Keratinocyte (primary cell): Measurements from ENCODE around the gene DCLK1. TPM values are rescaled to one million over a fixed set of nuclear protein-coding genes. Genes with fewer than 3 reads are reported as not detected.

ENCODE experiments used
- DNase-seq: peaks from one replicate; pipeline ENCODE4 v3.0.0-alpha.2; 2011; ENCODE audit warnings: low read depth, missing footprints, low spot score
- FAIRE-seq: peaks from 2 replicates; lab custom pipeline; 2011; peaks lifted over from hg19 to GRCh38; lab: Jason Lieb, UNC
- H2AFZ ChIP-seq: 2 replicates; pipeline ENCODE4 v1.6.0; 2012; ENCODE audit warnings: low read length, control low read depth, inconsistent platforms; ENCODE audit not compliant: control insufficient read depth
- H3K27ac ChIP-seq: 2 replicates; pipeline ENCODE4 v1.5.1; 2011; ENCODE audit warnings: low read length; ENCODE audit not compliant: control insufficient read depth, insufficient read depth
- H3K27me3 ChIP-seq: 3 replicates; pipeline ENCODE4 v1.6.0; 2011; ENCODE audit warnings: low read length; ENCODE audit not compliant: control insufficient read depth, insufficient read depth; ENCODE audit errors: extremely low read depth
- H3K36me3 ChIP-seq, 2 experiments: 2 replicates in 1 of 2; 3 replicates in 1 of 2; pipeline ENCODE4 v1.5.1; 2011; ENCODE audit warnings: low read length in 2 of 2, mild to moderate bottlenecking in 1 of 2; ENCODE audit not compliant: control insufficient read depth in 2 of 2, insufficient read depth in 2 of 2; ENCODE audit errors: extremely low read depth in 1 of 2
- H3K4me1 ChIP-seq: 3 replicates; pipeline ENCODE4 v1.5.1; 2011; ENCODE audit warnings: low read length; ENCODE audit not compliant: control insufficient read depth, insufficient read depth; ENCODE audit errors: extremely low read depth
- H3K4me2 ChIP-seq: 3 replicates; pipeline ENCODE4 v1.6.0; 2011; ENCODE audit warnings: low read depth, low read length; ENCODE audit not compliant: control insufficient read depth, insufficient read depth; ENCODE audit errors: extremely low read depth
- H3K4me3 ChIP-seq, 3 experiments: fragments of 200-600 bp in 1 of 3; sonication (generic) in 1 of 3; 2 replicates in 2 of 3; 3 replicates in 1 of 3; pipeline ENCODE4 v1.5.1; 2011 to 2016; ENCODE audit warnings: low read length in 3 of 3, mild to moderate bottlenecking in 3 of 3, control low read depth in 2 of 3, inconsistent platforms in 1 of 3, low read depth in 1 of 3, mixed read lengths in 1 of 3, mixed run types in 1 of 3, moderate library complexity in 1 of 3; ENCODE audit not compliant: control insufficient read depth in 2 of 3, insufficient read depth in 2 of 3; ENCODE audit errors: extremely low read depth in 1 of 3
- H3K79me2 ChIP-seq: 2 replicates; pipeline ENCODE4 v1.6.0; 2012; ENCODE audit warnings: low read length; ENCODE audit not compliant: control insufficient read depth, insufficient read depth
- H3K9ac ChIP-seq: 3 replicates; pipeline ENCODE4 v1.6.0; 2011; ENCODE audit warnings: low read length; ENCODE audit not compliant: control insufficient read depth, insufficient read depth; ENCODE audit errors: extremely low read depth
- H3K9me1 ChIP-seq: 3 replicates; pipeline ENCODE4 v1.6.0; 2011; ENCODE audit warnings: low read length; ENCODE audit not compliant: control insufficient read depth, insufficient read depth; ENCODE audit errors: extremely low read depth
- H3K9me3 ChIP-seq: 2 replicates; pipeline ENCODE4 v1.5.1; 2012; ENCODE audit warnings: low read depth, low read length; ENCODE audit not compliant: control insufficient read depth
- H4K20me1 ChIP-seq: 3 replicates; pipeline ENCODE4 v1.6.0; 2011; ENCODE audit warnings: low read length; ENCODE audit not compliant: control insufficient read depth, insufficient read depth; ENCODE audit errors: extremely low read depth
- EZH2 ChIP-seq: IDR thresholded peaks from one replicate; pipeline ENCODE4 v1.6.1; 2012; ENCODE audit warnings: inconsistent platforms, mild to moderate bottlenecking, low read length, moderate library complexity
- dilution Hi-C: fragments of 300-500 bp; cut with MboI; formaldehyde crosslinking; loops from one replicate; pipeline ENCODE4 v1.7.0; 2020; ENCODE audit warnings: low sequenced_read_pairs; ENCODE audit not compliant: extremely low pct_ligation_motif_present
- polyA plus RNA-seq, 5 experiments: library from polyadenylated mRNA; depleted of rRNA in 3 of 5; stranded (reverse) in 3 of 5; stranded (forward) in 1 of 5; unstranded in 1 of 5; fragments of >200 nt; gene quantifications; 1 replicate in 1 of 5; 2 replicates in 3 of 5; 3 replicates in 1 of 5; pipeline versions ENCODE4 v1.2.1 to v1.2.3, GENCODE V29; 2011 to 2012; ENCODE audit warnings: missing spikeins in 2 of 5, low read depth in 1 of 5, low replicate concordance in 1 of 5
- TF ChIP-seq, protein P1 (sequence below), 3 experiments: IDR thresholded peaks in 1 of 3; conservative IDR thresholded peaks in 1 of 3; optimal IDR thresholded peaks in 1 of 3; 2 replicates in 2 of 3; 3 replicates in 1 of 3; pipeline versions ENCODE3 to v1.5.1; 2011; ENCODE audit warnings: low read length in 3 of 3, mild to moderate bottlenecking in 3 of 3, moderate library complexity in 2 of 3, control low read depth in 1 of 3, inconsistent platforms in 1 of 3; ENCODE audit not compliant: insufficient read depth in 2 of 3; ENCODE audit errors: extremely low read depth in 1 of 3

Gene DCLK1
- polyA plus RNA-seq, 1 donor (not counting 4 experiments of a cell fraction or from before 2014, with no cell fraction given): 0.04 TPM

- no peak for TF ChIP-seq EZH2
- TF ChIP-seq, protein P1, sequence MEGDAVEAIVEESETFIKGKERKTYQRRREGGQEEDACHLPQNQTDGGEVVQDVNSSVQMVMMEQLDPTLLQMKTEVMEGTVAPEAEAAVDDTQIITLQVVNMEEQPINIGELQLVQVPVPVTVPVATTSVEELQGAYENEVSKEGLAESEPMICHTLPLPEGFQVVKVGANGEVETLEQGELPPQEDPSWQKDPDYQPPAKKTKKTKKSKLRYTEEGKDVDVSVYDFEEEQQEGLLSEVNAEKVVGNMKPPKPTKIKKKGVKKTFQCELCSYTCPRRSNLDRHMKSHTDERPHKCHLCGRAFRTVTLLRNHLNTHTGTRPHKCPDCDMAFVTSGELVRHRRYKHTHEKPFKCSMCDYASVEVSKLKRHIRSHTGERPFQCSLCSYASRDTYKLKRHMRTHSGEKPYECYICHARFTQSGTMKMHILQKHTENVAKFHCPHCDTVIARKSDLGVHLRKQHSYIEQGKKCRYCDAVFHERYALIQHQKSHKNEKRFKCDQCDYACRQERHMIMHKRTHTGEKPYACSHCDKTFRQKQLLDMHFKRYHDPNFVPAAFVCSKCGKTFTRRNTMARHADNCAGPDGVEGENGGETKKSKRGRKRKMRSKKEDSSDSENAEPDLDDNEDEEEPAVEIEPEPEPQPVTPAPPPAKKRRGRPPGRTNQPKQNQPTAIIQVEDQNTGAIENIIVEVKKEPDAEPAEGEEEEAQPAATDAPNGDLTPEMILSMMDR (optimal IDR thresholded peaks at IDR 0.05 in 1 of 3, IDR thresholded peaks at IDR 0.05 in 1 of 3, conservative IDR thresholded peaks at IDR 0.05 in 1 of 3; ENCODE audit: extremely low read depth in 1 of 3, insufficient read depth in 2 of 3, low read length in 3 of 3): no peak
- no peaks in the 10 kb centered on the region for H3K4me1 ChIP-seq
- H2AFZ ChIP-seq: no peak overlapping the region
- no peak overlapping the region for H3K27ac ChIP-seq
- no peaks in the 10 kb centered on the region for H3K27me3 ChIP-seq
- peaks cover 3% of the 10 kb centered on the region for H3K9me3 ChIP-seq
- no peaks in the 10 kb centered on the region for H3K36me3 ChIP-seq
- no peaks in the 10 kb centered on the region for H4K20me1 ChIP-seq
- H3K4me2 ChIP-seq: no peak overlapping the region
- DNase-seq (no peak), FAIRE-seq (no peak)
- H3K4me3 ChIP-seq: no peak overlapping the region
- H3K79me2 ChIP-seq: no peaks in the 10 kb centered on the region
- H3K9ac ChIP-seq: no peak overlapping the region
- no peaks in the 10 kb centered on the region for H3K9me1 ChIP-seq
- dilution Hi-C loops: no loop called here
These were observed 173.2 kb downstream of the DCLK1 start for GRCh38 chr13:35957996-35958395.

GRCh38 chr13:35957241-35957731 lies 173.9 kb downstream of the DCLK1 start:
- H3K9me1 ChIP-seq: no peaks in the 10 kb centered on the region
- dilution Hi-C loops: no loop called here
- no peak overlapping the region for H3K4me3 ChIP-seq
- H3K27me3 ChIP-seq: no peaks in the 10 kb centered on the region
- no peaks in the 10 kb centered on the region for H3K79me2 ChIP-seq
- H3K36me3 ChIP-seq: no peaks in the 10 kb centered on the region
- FAIRE-seq (no peak), DNase-seq (no peak)
- H3K9ac ChIP-seq: no peak overlapping the region
- H3K4me1 ChIP-seq: no peaks in the 10 kb centered on the region
- no peaks in the 10 kb centered on the region for H4K20me1 ChIP-seq
- no peak overlapping the region for H2AFZ ChIP-seq
- no peak overlapping the region for H3K4me2 ChIP-seq
- no peak for TF ChIP-seq EZH2
- TF ChIP-seq, protein P1 (optimal IDR thresholded peaks at IDR 0.05 in 1 of 3, IDR thresholded peaks at IDR 0.05 in 1 of 3, conservative IDR thresholded peaks at IDR 0.05 in 1 of 3; ENCODE audit: extremely low read depth in 1 of 3, insufficient read depth in 2 of 3, low read length in 3 of 3): no peak
- H3K27ac ChIP-seq: no peak overlapping the region
- H3K9me3 ChIP-seq: peaks cover 3% of the 10 kb centered on the region
